K562 (cell line): ENCODE data around the gene RIPPLY3. TPM values are rescaled to one million over a fixed set of nuclear protein-coding genes. Genes with fewer than 3 reads are reported as not detected.
A peak's percentile ranks its signal among the peaks of the same experiment; 100 is the strongest.

Source experiments
- ATF1 ChIP-seq, 2 experiments: fragments of 450-650 bp in 1 of 2; IDR thresholded peaks; 2 replicates each; pipeline ENCODE4 v1.6.1; 2016; ENCODE audit warnings: missing compliant biosample characterization in 1 of 2, missing genetic modification characterization in 1 of 2
- BDP1 ChIP-seq: IDR thresholded peaks from 3 replicates; pipeline ENCODE4 v1.6.1; 2011; ENCODE audit not compliant: insufficient read length, insufficient read depth
- C11orf30 ChIP-seq: fragments of 450-650 bp; IDR thresholded peaks from 2 replicates; pipeline ENCODE4 v1.6.1; 2016; ENCODE audit warnings: low read depth, mild to moderate bottlenecking
- CAMTA2 ChIP-seq: fragments of 250-450 bp; sonication (Bioruptor Pico); conservative IDR thresholded peaks from 2 replicates; pipeline ENCODE4 v1.5.1; 2022
- CBFB ChIP-seq: sonication (generic); formaldehyde crosslinking; IDR thresholded peaks from 2 replicates; pipeline ENCODE4 v1.4.0; 2020; ENCODE audit warnings: mild to moderate bottlenecking, missing genetic modification reagents
- JUND ChIP-seq, 2 experiments: IDR thresholded peaks; 2 replicates in 1 of 2; 3 replicates in 1 of 2; pipeline ENCODE4 v1.6.1; 2011; ENCODE audit warnings: borderline replicate concordance in 2 of 2, low read depth in 2 of 2, low read length in 2 of 2, improper control_type of control experiment in 1 of 2, missing biosample characterization in 1 of 2, missing genetic modification characterization in 1 of 2, missing genetic modification reagents in 1 of 2
- NCOA1 ChIP-seq: fragments of 450-650 bp; IDR thresholded peaks from 2 replicates; pipeline ENCODE4 v1.6.1; 2016; ENCODE audit warnings: low read depth
- NCOR1 ChIP-seq: fragments of 450-650 bp; IDR thresholded peaks from 2 replicates; pipeline ENCODE4 v1.6.1; 2016; ENCODE audit warnings: mild to moderate bottlenecking, moderate library complexity
- NR1H2 ChIP-seq: sonication (generic); formaldehyde crosslinking; IDR thresholded peaks from 2 replicates; pipeline ENCODE4 v1.4.0; 2020; ENCODE audit warnings: mild to moderate bottlenecking, missing genetic modification reagents
- PHF8 ChIP-seq: fragments of 200-600 bp; sonication (generic); IDR thresholded peaks from 2 replicates; pipeline ENCODE4 v1.6.1; 2012; ENCODE audit warnings: mixed run types, mild to moderate bottlenecking, inconsistent platforms, low read length, moderate library complexity, borderline replicate concordance
- POLR2AphosphoS5 ChIP-seq: IDR thresholded peaks from 2 replicates; pipeline ENCODE4 v1.6.1; 2011; ENCODE audit warnings: mild to moderate bottlenecking, low read depth, low read length, moderate library complexity; ENCODE audit not compliant: control insufficient read depth, insufficient read depth
- ZEB2 ChIP-seq: fragments of 450-650 bp; IDR thresholded peaks from 2 replicates; pipeline ENCODE4 v1.6.1; 2016
- ZNF197 ChIP-seq: fragments of 200-800 bp; sonication (Bioruptor generic); IDR thresholded peaks from 2 replicates; pipeline ENCODE4 v1.6.1; 2016; ENCODE audit warnings: low read depth, missing genetic modification characterization, missing compliant biosample characterization
- ZNF212 ChIP-seq: fragments of 450-650 bp; formaldehyde crosslinking; IDR thresholded peaks from 2 replicates; pipeline ENCODE4 v1.4.0; 2020; ENCODE audit warnings: mild to moderate bottlenecking
- ZNF282 ChIP-seq: sonication (generic); formaldehyde crosslinking; IDR thresholded peaks from 2 replicates; pipeline ENCODE4 v1.8.1; 2023; ENCODE audit warnings: missing genetic modification reagents
- ZNF3 ChIP-seq: fragments of 250-450 bp; sonication (Bioruptor Pico); IDR thresholded peaks from 2 replicates; pipeline ENCODE4 v1.5.0; 2021; ENCODE audit warnings: mild to moderate bottlenecking, moderate library complexity
- ZNF668 ChIP-seq: fragments of 250-450 bp; sonication (Bioruptor Pico); IDR thresholded peaks from 2 replicates; pipeline ENCODE4 v1.8.0; 2022; ENCODE audit warnings: mild to moderate bottlenecking, inconsistent platforms
- polyA plus RNA-seq, 8 experiments: library from polyadenylated mRNA; depleted of rRNA in 4 of 8; stranded (reverse) in 5 of 8; unstranded in 3 of 8; fragments of >200 nt; fragmentation: Nextera tagmentation in 2 of 8; fragmentation: Illumina TruSeq in 1 of 8; extraction: Ambion mirVana in 2 of 8; extraction: Trizol in 1 of 8; gene quantifications; 2 replicates each; pipeline versions ENCODE4 v1.2.1 to v1.2.3, GENCODE V29; 2011 to 2014; ENCODE audit warnings: inconsistent platforms in 1 of 8, missing spikeins in 1 of 8
- total RNA-seq, 7 experiments: library from RNA; depleted of rRNA in 6 of 7; stranded (reverse); fragments of >200 nt in 6 of 7; fragmentation: Illumina TruSeq in 2 of 7; extraction: Trizol in 2 of 7; gene quantifications; 2 replicates each; pipeline versions ENCODE4 v1.2.1 to v1.2.3, GENCODE V29; 2011 to 2021; ENCODE audit warnings: low replicate concordance in 1 of 7
- TF ChIP-seq, protein P1 (sequence below): fragments of 450-650 bp; IDR thresholded peaks from 2 replicates; pipeline ENCODE4 v1.6.1; 2016
- TF ChIP-seq, protein P2 (sequence below), 2 experiments: fragments of 450-650 bp; IDR thresholded peaks; 2 replicates each; pipeline ENCODE4 v1.6.1; 2016
- TF ChIP-seq, protein P3 (sequence below): fragments of 200-800 bp; sonication (Bioruptor generic); IDR thresholded peaks from 2 replicates; pipeline ENCODE4 v1.6.1; 2017; ENCODE audit warnings: missing genetic modification characterization, missing compliant biosample characterization
- TF ChIP-seq, protein P4 (sequence below): sonication (generic); formaldehyde crosslinking; IDR thresholded peaks from 2 replicates; pipeline ENCODE4 v1.8.1; 2023; ENCODE audit warnings: mild to moderate bottlenecking, missing genetic modification reagents

The RIPPLY3 gene
- total and polyA plus RNA-seq, 9 of the 15 experiments (the other 6 are each of a cell fraction or from before 2014, with no cell fraction given), result not detected

DNA sequence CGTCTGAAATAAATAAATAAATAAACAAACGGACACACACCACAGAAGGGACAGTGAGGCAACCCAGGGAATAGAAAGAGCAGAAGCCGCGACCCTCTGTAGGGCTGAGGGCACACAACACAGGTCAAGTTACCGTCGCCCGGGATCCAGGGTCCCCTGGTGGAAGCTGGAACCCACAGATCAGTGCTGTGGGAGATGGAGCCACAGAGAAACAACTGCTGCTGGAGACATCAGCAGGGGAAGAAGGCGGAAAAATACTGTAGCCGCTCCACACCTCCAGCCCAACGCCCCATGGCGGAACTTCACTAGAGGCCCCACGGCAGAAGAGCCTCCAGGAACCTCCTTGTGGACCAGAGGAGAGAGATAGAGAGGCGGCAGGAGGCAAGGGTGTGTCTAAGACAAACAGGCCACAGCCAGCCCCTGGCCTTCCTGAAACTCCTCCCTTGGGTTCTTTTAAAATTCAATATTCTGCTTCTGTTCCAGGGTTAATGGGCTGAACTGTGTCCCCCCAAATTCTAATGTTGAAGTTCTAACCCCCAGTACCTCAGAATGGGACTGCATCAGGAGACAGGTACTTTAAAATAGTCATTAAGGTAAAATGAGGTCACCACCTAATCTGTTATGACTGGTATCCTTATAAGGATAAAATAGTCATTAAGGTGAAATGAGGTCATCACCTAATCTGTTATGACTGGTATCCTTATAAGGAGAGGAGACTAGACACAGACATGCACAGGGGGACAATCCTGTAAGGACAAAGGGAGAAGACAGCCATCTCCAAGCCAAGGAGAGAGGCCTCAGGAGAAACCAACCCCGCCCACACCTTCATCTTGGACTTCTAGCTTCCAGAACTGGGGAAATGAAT lies 32.3 kb upstream of the RIPPLY3 start (continued):
- TF ChIP-seq NCOR1 (peak; percentile 55), ZNF3 (CRISPR knock-in tag) (no peak), CBFB (CRISPR knock-in tag) (no peak), ZNF212 (CRISPR knock-in tag) (no peak), NR1H2 (no peak), ZNF282 (no peak), BDP1 (no peak), ATF1 (CRISPR knock-in tag; IDR thresholded peaks at IDR 0.05) (no peak), ATF1 (tag; IDR thresholded peaks at IDR 0.05) (peak; percentile 92), C11orf30 (no peak), JUND (IDR thresholded peaks at IDR 0.05; ENCODE audit: borderline replicate concordance, low read depth, low read length) (peak; percentile 78), JUND (tag; IDR thresholded peaks at IDR 0.05; ENCODE audit: borderline replicate concordance, low read depth, low read length) (peak; percentile 97), POLR2AphosphoS5 (no peak), PHF8 (no peak), ZEB2 (peak; percentile 57; the same call in 1 of the 2 replicates), ZNF668 (CRISPR knock-in tag) (no peak), ZNF197 (CRISPR knock-in tag) (0 out of 2 replicates have a peak, but pooled peaks have one; percentile 9), NCOA1 (peak; percentile 73; the same call in 1 of the 2 replicates), CAMTA2 (CRISPR knock-in tag) (no peak)
- TF ChIP-seq, protein P1, sequence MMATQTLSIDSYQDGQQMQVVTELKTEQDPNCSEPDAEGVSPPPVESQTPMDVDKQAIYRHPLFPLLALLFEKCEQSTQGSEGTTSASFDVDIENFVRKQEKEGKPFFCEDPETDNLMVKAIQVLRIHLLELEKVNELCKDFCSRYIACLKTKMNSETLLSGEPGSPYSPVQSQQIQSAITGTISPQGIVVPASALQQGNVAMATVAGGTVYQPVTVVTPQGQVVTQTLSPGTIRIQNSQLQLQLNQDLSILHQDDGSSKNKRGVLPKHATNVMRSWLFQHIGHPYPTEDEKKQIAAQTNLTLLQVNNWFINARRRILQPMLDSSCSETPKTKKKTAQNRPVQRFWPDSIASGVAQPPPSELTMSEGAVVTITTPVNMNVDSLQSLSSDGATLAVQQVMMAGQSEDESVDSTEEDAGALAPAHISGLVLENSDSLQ, result 0 out of 2 replicates have a peak, but pooled peaks have one; percentile 17
- TF ChIP-seq, protein P2, sequence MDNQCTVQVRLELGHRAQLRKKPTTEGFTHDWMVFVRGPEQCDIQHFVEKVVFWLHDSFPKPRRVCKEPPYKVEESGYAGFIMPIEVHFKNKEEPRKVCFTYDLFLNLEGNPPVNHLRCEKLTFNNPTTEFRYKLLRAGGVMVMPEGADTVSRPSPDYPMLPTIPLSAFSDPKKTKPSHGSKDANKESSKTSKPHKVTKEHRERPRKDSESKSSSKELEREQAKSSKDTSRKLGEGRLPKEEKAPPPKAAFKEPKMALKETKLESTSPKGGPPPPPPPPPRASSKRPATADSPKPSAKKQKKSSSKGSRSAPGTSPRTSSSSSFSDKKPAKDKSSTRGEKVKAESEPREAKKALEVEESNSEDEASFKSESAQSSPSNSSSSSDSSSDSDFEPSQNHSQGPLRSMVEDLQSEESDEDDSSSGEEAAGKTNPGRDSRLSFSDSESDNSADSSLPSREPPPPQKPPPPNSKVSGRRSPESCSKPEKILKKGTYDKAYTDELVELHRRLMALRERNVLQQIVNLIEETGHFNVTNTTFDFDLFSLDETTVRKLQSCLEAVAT (IDR thresholded peaks at IDR 0.05), result 0 out of 4 replicates have a peak, but pooled peaks of 1 of the 2 experiments have one; percentile 39
- TF ChIP-seq, protein P3, sequence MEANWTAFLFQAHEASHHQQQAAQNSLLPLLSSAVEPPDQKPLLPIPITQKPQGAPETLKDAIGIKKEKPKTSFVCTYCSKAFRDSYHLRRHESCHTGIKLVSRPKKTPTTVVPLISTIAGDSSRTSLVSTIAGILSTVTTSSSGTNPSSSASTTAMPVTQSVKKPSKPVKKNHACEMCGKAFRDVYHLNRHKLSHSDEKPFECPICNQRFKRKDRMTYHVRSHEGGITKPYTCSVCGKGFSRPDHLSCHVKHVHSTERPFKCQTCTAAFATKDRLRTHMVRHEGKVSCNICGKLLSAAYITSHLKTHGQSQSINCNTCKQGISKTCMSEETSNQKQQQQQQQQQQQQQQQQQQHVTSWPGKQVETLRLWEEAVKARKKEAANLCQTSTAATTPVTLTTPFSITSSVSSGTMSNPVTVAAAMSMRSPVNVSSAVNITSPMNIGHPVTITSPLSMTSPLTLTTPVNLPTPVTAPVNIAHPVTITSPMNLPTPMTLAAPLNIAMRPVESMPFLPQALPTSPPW (CRISPR knock-in tag), result 0 out of 2 replicates have a peak, but pooled peaks have one; percentile 12
- TF ChIP-seq, protein P4, sequence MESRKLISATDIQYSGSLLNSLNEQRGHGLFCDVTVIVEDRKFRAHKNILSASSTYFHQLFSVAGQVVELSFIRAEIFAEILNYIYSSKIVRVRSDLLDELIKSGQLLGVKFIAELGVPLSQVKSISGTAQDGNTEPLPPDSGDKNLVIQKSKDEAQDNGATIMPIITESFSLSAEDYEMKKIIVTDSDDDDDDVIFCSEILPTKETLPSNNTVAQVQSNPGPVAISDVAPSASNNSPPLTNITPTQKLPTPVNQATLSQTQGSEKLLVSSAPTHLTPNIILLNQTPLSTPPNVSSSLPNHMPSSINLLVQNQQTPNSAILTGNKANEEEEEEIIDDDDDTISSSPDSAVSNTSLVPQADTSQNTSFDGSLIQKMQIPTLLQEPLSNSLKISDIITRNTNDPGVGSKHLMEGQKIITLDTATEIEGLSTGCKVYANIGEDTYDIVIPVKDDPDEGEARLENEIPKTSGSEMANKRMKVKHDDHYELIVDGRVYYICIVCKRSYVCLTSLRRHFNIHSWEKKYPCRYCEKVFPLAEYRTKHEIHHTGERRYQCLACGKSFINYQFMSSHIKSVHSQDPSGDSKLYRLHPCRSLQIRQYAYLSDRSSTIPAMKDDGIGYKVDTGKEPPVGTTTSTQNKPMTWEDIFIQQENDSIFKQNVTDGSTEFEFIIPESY (CRISPR knock-in tag), result peak; percentile 80
